ENCODE results near the gene TMEM121. TPM values are rescaled to one million over a fixed set of nuclear protein-coding genes. Genes with fewer than 3 reads are reported as not detected.
"Not testable (repeated sequence)": the region's sequence is repeated elsewhere in the genome, so short reads cannot be mapped to it uniquely, and the experiment has no call there.

The TMEM121 gene
- total RNA-seq, 3 donors from 2014 or later (not counting 1 experiment from before 2014, with no cell fraction given): 0.54 to 0.80 TPM; not detected in 1

GRCh38 chr14:105540811-105541210, 14.4 kb downstream of the TMEM121 start:
- Histone ChIP-seq H3K4me1 (ENCODE audit: control insufficient read depth, insufficient read depth, low read length) (peaks cover 4% of the 10 kb centered on the region), H3K9me3 (ENCODE audit: control insufficient read depth, insufficient read depth, low read length) (no peaks in the 10 kb centered on the region), H3K4me3 (ENCODE audit: low read length) (no peak overlapping the region), H3K27ac (ENCODE audit: low read length) (no peak overlapping the region), H3K36me3 (ENCODE audit: control insufficient read depth, insufficient read depth, low read length) (no peaks in the 10 kb centered on the region), H3K27me3 (ENCODE audit: control insufficient read depth, insufficient read depth, low read length) (no peaks in the 10 kb centered on the region)
- Mint-ChIP-seq H3K9me3 (peaks cover 0 to 6% of the 10 kb centered on the region in 2 donors), H3K4me3 (no peak overlapping the region), H3K36me3 (no peaks in the 10 kb centered on the region), H3K27ac (no peak overlapping the region), H3K4me1 (no peaks in the 10 kb centered on the region), H3K27me3 (ENCODE audit: low read depth in 2 of 2) (peaks cover 20 to 23% of the 10 kb centered on the region in 2 donors)
- DNase-seq (no peak), ATAC-seq (no peak)
- intact Hi-C loops (cut with micrococcal nuclease): no loop called here
- TF ChIP-seq CTCF (IDR thresholded peaks at IDR 0.05): no peak
- 89% methylated on average over 9 of the region's 9 CpGs for WGBS (ENCODE audit: insufficient coverage)

GRCh38 chr14:105541218-105541875, 15.0 kb downstream of the TMEM121 start:
- H3K27ac ChIP-seq (ENCODE audit: low read length): no peak overlapping the region
- peaks cover 20 to 23% of the 10 kb centered on the region in 2 donors for H3K27me3 Mint-ChIP-seq (ENCODE audit: low read depth in 2 of 2)
- H3K4me3 Mint-ChIP-seq: no peak overlapping the region
- no peaks in the 10 kb centered on the region for H3K36me3 Mint-ChIP-seq
- 77% methylated on average over 19 of the region's 19 CpGs for WGBS (ENCODE audit: insufficient coverage)
- H3K9me3 ChIP-seq (ENCODE audit: control insufficient read depth, insufficient read depth, low read length): no peaks in the 10 kb centered on the region
- DNase-seq: no peak
- intact Hi-C loops (cut with micrococcal nuclease): no loop called here
- no peak for TF ChIP-seq CTCF (IDR thresholded peaks at IDR 0.05)
- H3K36me3 ChIP-seq (ENCODE audit: control insufficient read depth, insufficient read depth, low read length): no peaks in the 10 kb centered on the region
- no peak for ATAC-seq
- H3K4me1 Mint-ChIP-seq: no peaks in the 10 kb centered on the region
- no peak overlapping the region for H3K4me3 ChIP-seq (ENCODE audit: low read length)
- no peak overlapping the region for H3K27ac Mint-ChIP-seq
- H3K9me3 Mint-ChIP-seq: peaks cover 0 to 6% of the 10 kb centered on the region in 2 donors
- H3K27me3 ChIP-seq (ENCODE audit: control insufficient read depth, insufficient read depth, low read length): no peaks in the 10 kb centered on the region
- H3K4me1 ChIP-seq (ENCODE audit: control insufficient read depth, insufficient read depth, low read length): peaks cover 4% of the 10 kb centered on the region

DNA sequence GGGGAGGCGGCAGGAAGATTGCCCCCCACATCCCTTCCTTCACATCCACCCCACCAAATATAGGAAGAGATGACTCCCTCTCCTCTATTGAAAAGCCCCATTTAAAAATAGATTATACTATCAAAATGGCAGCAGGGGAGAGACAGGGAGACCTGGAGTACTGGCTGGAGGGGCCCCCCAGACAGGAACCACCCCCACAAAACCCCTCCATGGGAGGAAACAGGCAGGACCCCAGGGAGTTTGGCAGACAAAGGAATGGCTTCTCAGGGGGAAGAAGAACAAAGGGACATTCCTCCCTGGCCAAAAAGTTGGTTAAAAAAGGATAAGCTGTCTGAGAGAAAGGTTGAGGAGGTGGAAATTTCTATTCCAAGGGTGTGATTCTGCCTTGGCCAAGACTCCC, 19.3 kb downstream of the TMEM121 start:
- H3K4me1 ChIP-seq (ENCODE audit: control insufficient read depth, insufficient read depth, low read length); H3K9me3 Mint-ChIP-seq; H3K27ac ChIP-seq (ENCODE audit: low read length); H3K36me3 Mint-ChIP-seq; H3K4me1 Mint-ChIP-seq; intact Hi-C loops (cut with micrococcal nuclease); ATAC-seq; H3K4me3 Mint-ChIP-seq; DNase-seq; H3K27ac Mint-ChIP-seq; H3K9me3 ChIP-seq (ENCODE audit: control insufficient read depth, insufficient read depth, low read length); H3K36me3 ChIP-seq (ENCODE audit: control insufficient read depth, insufficient read depth, low read length); H3K4me3 ChIP-seq (ENCODE audit: low read length); H3K27me3 ChIP-seq (ENCODE audit: control insufficient read depth, insufficient read depth, low read length): not testable (repeated sequence)
- WGBS (ENCODE audit: insufficient coverage): no CpG with 5 or more reads among the region's 1 CpG
- peaks cover 23 to 27% of the 10 kb centered on the region in 2 donors for H3K27me3 Mint-ChIP-seq (ENCODE audit: low read depth in 2 of 2)

- 93% methylated on average over 3 of the region's 20 CpGs for WGBS (ENCODE audit: insufficient coverage)
- ATAC-seq; H3K9me3 ChIP-seq (ENCODE audit: control insufficient read depth, insufficient read depth, low read length); DNase-seq; H3K27ac Mint-ChIP-seq; H3K4me1 ChIP-seq (ENCODE audit: control insufficient read depth, insufficient read depth, low read length); H3K9me3 Mint-ChIP-seq; intact Hi-C loops (cut with micrococcal nuclease); H3K27me3 ChIP-seq (ENCODE audit: control insufficient read depth, insufficient read depth, low read length); H3K4me3 Mint-ChIP-seq; H3K4me3 ChIP-seq (ENCODE audit: low read length); H3K4me1 Mint-ChIP-seq; H3K36me3 ChIP-seq (ENCODE audit: control insufficient read depth, insufficient read depth, low read length); H3K36me3 Mint-ChIP-seq; H3K27ac ChIP-seq (ENCODE audit: low read length): not testable (repeated sequence)
- H3K27me3 Mint-ChIP-seq (ENCODE audit: low read depth in 2 of 2): peaks cover 20 to 24% of the 10 kb centered on the region in 2 donors
Observed at GRCh38 chr14:105546410-105546809, 20.0 kb downstream of the TMEM121 start.

GRCh38 chr14:105547072-105547471, 20.7 kb downstream of the TMEM121 start:
- H3K27me3 ChIP-seq (ENCODE audit: control insufficient read depth, insufficient read depth, low read length); H3K4me3 Mint-ChIP-seq; H3K4me1 ChIP-seq (ENCODE audit: control insufficient read depth, insufficient read depth, low read length); ATAC-seq; H3K36me3 ChIP-seq (ENCODE audit: control insufficient read depth, insufficient read depth, low read length); H3K9me3 Mint-ChIP-seq; intact Hi-C loops (cut with micrococcal nuclease); H3K36me3 Mint-ChIP-seq; H3K27ac ChIP-seq (ENCODE audit: low read length); H3K4me3 ChIP-seq (ENCODE audit: low read length); H3K27ac Mint-ChIP-seq; H3K4me1 Mint-ChIP-seq; DNase-seq; H3K9me3 ChIP-seq (ENCODE audit: control insufficient read depth, insufficient read depth, low read length): not testable (repeated sequence)
- 96% methylated on average over 11 of the region's 24 CpGs for WGBS (ENCODE audit: insufficient coverage)
- H3K27me3 Mint-ChIP-seq (ENCODE audit: low read depth in 2 of 2): peaks cover 15 to 18% of the 10 kb centered on the region in 2 donors

All from natural killer cell (primary cell).